Measurements from ENCODE around the gene CHRNE. TPM values are rescaled to one million over a fixed set of nuclear protein-coding genes. Genes with fewer than 3 reads are reported as not detected.
"Not testable (repeated sequence)": the region's sequence is repeated elsewhere in the genome, so short reads cannot be mapped to it uniquely, and the experiment has no call there.

CHRNE gene
- total RNA-seq, 1 donor from 2014 or later = 0.69 TPM

DNA sequence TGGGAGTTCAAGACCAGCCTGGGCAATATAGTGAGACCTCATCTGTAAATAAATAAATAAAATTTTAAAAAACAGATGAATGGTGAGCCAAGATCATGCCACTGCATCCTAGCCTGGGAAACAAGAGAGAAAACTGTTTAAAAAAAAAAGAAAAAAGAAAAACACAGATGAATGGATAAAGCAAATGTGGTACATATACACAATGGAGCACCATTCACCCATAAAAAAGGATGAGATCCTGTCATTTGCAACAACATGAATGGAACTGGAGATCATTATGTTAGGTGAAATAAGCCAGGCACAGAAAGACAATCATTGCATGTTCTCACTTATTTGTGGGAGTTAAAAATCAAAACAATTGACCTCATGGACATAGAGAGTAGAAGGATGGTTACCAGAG, 3.7 kb upstream of the CHRNE start:
- DNase-seq = not testable (repeated sequence)

GRCh38 chr17:4902540-4902939, 358 bp downstream of the CHRNE start:
- no peak for DNase-seq

DNA sequence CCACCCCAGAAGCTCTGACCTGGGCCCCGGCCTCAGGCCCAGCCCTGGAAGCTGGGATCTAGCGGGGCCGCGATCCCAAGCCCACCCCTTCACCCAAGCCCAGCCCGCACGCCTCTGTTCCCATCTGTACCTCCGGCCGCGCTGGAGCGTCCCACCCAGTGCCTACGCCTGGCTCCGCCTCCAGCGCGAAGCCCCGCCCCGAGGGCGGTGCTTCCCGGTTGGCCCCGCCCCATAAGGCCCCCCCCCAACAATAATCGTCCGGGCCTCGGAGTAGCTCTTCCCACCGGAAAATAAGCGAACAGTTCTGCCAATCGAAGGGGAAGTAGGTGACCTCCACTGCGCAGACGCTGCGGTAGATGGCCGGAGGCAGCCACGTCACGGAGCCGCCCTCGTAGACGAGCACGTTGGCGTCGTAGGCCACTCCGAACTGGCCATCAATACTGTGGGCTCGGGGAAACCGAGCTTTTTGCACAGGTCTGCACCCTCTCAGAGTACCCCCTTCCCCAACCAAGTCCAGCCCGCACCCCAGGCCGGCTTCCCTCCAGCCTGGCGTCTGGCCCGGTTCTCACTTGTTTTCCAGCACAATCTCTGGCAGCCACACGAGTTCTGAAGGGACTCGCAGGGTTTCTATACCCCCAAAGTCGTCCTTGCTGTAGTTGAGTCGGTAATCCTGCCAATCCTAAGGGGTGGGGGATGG, 1.1 kb downstream of the CHRNE start:
- DNase-seq = no peak

DNA sequence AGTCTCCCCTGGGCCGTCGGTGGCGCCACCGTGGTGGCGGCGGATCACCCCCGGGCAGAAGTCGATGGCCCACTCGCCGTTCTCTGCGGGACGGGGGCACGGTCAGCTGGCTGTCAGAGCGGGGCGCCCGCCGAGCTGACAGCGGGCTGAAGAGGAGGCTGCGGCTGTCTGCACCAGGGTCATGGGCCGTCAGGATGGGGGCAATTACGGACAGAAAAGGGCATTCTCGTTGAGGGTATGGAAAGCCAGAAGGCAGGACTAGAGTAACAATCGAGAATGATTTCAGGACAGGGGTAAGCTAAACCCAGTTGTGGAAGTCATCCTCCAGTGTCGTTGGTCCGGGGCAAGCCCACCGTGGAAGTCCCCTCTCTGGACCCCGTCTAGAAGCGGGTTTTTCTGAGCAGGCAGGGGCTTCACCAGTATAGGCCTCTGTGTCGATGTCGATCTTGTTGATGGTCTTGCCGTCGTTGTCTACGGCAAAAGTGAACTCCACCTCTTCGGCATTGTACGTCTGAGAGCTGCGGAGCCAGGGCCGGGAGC, 1.7 kb downstream of the CHRNE start:
- no peak for DNase-seq

DNA sequence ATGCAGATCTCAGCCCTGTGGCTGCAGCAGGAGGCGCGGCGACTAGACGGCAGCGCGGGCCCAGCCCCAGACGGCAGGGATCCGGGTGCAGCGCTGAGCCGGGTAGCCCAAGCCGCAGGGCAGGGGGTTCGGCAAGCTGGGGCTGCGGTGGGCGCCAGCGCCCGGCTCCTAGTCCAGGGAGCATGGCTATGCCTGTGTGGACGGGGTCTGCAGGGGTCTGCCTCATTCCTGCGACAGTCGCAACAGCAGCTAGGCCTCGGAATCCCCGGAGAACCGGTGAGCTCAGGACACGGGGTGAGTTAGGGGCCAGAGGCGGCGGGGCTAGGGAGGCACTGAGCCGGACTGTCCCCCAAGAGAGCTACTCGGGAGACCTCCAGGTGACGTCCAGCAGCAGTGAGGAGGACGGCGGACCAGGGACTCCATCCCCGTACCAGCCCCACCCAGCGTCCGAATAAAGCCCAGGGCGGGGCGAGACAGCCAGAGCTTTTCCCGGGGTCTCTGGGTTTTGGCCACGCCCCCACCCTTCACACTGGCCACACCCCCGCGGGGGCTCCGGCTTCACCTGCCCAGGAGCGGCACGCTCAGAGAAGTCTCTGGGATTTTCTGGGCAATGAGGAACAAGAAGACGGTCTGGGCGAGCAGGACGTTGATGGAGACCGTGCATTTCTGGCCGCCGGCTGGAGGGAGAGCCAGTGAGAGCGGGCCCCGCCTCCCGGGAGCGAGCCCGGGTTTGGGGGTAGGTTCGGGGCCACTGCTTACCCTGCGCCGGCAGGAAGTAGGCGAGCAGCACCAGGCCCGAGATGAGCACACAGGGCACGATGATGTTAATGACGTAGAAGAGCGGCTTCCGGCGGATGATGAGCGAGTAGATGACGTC, 2.4 kb downstream of the CHRNE start:
- peak; percentile 18 for DNase-seq

DNA sequence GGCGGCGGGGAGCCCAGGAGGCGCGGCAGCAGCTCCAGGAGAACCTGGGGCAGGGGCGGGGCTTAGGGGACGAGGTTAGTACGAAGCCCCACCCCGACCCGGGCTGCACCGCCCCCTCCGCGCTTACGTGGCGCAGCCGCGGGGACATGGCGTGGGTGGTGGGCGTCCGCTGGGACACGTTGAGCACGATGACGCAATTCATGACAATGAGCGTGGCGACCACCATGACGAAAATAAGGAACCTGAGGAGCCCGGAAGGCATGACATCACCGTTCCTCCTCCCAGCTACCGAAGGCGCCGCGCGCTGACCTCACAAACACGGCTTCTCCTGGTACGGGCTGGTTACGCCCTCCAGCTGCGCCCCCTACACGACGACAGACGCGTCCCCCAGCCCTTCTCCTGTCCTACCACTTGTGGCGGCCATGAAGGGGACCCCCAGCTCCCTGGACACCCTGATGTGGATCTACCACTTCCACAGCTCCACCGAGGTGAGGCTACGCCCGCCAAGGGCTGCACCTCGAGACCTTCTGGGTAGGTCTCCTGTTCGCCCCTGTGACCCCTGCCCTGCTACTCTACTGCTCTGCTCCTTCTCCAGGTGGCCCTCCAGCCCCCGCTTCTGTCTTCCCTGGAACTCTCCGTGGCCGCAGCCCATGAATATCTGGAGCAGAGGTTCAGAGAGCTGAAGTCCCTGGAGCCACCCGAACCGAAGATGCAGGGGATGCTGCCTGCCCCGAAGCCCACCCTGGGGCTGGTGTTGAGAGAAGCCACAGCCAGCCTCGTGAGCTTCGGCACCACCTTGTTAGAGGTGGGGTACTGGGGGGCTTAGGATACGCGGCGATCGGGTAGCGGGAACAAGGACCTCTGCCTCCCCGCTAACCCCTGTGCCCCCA, 3.3 kb downstream of the CHRNE start, which contains the start of gene C17orf107:
Gene C17orf107 (plus strand): TSS at position 196 of the 890 bp plus-strand sequence. CDS start 227 bp downstream, at position 423.
- DNase-seq = peak; percentile 69

DNA sequence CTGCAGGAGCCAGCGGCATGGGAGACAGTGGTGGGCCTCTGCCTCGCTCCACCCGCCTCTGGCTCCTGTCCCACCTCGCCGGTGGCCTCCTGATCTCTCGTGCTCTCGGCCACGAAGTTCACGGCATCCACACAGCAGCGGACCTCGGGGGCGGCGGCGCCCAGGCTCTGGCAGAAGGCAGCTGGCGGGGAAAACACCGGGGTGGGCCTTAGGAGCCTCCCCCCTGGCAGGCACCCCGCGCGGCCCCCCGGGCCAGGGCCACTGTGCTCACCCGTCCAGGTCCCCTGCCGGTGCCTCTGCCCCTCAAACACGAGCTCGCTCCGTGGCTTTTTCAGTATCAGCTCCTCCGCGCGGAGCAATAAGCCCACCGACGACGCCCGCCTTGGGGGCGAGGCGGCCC, 4.0 kb downstream of the CHRNE start:
- DNase-seq = no peak

DNA sequence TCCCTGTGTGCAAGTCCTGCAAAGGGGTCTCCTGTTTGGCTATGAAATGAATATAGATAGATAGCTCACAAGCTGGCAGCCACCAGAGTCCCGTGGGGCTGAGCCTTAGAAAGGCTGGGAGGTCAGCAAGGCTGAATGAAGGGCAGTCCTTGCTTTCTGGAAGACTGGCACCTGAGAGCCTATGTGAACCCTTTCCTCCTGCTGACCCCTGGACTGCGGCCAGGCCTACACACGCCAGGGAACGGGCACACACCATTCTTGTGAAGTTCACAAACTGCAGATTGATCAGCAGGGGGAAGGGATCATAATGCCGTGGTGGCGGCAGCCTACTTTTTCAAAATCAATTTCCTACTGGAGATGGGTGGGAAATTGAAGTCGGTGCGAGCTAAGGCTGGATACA, 4.5 kb downstream of the CHRNE start:
- no peak for DNase-seq

GRCh38 chr17:4897785-4898184, 5.1 kb downstream of the CHRNE start:
- DNase-seq = no peak

DNA sequence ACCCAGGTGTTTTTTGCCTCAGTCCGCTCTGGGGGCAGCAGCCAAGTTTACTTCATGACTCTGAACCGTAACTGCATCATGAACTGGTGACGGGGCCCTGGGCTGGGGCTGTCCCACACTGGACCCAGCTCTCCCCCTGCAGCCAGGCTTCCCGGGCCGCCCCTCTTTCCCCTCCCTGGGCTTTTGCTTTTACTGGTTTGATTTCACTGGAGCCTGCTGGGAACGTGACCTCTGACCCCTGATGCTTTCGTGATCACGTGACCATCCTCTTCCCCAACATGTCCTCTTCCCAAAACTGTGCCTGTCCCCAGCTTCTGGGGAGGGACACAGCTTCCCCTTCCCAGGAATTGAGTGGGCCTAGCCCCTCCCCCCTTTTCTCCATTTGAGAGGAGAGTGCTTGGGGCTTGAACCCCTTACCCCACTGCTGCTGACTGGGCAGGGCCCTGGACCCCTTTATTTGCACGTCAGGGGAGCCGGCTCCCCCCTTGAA, 5.7 kb downstream of the CHRNE start:
- DNase-seq = no peak

DNA sequence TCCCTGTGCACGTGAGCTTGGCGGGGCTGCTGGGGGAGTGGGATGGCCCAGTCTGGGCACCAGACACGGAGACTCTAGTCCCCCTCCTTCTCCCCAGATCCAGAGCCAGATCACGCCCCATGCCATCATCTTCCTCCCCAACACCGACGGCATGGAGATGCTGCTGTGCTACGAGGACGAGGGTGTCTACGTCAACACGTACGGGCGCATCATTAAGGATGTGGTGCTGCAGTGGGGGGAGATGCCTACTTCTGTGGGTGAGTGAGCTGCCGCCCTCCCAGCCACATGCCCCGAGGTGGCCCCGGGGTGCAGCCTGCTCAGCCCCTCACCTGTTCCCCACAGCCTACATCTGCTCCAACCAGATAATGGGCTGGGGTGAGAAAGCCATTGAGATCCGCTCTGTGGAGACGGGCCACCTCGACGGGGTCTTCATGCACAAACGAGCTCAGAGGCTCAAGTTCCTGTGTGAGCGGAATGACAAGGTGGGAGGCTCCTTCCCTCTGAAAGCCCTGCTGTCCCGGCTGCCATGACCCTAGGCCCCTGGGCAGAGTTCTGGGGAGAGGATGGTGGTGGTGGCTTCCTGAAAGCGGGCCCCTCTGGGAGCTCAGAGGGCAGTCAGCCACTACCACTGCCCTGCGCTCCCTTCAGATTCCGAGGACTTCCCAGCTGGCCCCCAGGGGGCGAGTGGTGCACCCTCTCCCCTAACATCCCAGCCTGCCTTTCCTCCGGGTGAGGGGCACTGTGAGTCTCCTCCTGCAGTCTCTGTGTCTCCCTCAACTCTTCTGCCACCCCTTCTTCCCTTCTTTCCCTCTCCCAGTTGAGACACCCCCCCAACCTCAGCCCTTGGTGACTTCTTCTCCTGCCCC, 6.3 kb downstream of the CHRNE start:
- no peak for DNase-seq

- DNase-seq = no peak
These were observed 7.1 kb downstream of the CHRNE start for GRCh38 chr17:4895657-4896331.

DNA sequence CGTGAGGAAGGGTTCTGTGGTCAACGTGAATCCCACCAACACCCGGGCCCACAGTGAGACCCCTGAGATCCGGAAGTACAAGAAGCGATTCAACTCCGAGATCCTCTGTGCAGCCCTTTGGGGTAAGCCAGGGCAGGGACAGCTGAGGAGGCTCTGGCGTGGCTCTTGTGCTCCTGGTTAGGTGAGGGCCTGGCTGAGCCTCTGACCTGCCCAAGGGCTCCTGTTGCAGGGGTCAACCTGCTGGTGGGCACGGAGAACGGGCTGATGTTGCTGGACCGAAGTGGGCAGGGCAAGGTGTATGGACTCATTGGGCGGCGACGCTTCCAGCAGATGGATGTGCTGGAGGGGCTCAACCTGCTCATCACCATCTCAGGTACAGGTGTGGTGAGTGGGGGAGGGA, 7.8 kb downstream of the CHRNE start:
- DNase-seq = no peak

DNA sequence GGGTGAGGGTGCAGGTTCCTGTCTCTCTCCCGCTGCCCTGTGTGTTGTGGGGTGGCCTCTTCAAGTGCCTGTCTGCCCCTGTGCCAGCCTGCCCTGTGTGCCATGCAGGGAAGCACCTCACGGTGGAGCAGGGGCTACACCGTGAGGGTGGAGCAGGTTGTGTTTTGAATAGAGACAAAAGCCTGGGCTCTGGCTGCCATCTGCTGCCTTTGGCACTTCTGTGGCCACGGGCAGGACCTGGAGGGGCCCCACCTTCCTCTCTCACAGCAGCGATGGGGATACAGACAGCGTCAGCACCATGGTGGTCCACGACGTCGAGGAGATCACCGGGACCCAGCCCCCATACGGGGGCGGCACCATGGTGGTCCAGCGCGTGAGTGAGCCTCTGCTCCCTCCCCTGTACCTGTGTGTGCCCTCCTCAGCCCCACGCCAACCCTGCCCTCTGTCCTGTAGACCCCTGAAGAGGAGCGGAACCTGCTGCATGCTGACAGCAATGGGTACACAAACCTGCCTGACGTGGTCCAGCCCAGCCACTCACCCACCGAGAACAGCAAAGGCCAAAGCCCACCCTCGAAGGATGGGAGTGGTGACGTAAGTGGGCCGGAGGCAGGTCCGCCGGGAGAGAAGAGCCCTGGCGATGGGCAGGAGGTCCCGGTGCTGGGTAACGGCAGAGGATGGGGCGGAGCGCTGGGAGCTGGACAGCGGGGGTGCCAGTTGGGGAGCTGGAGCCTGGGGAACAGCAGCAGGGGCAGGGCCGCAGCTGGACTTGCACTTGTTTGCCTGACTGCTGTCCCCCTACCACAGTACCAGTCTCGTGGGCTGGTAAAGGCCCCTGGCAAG, 9.0 kb downstream of the CHRNE start:
- no peak for DNase-seq

GRCh38 chr17:4893272-4893671, 9.6 kb downstream of the CHRNE start:
- no peak for DNase-seq

- DNase-seq = no peak
These were observed 10.2 kb downstream of the CHRNE start for GRCh38 chr17:4892499-4893221.

GRCh38 chr17:4891411-4892410, 11.2 kb downstream of the CHRNE start:
- no peak for DNase-seq

Measured in skin of body (tissue), 2 donors.